MCF 10A (cell line): ENCODE data around the gene CES1. TPM values are rescaled to one million over a fixed set of nuclear protein-coding genes. Genes with fewer than 3 reads are reported as not detected.
"Not testable (repeated sequence)": the region's sequence is repeated elsewhere in the genome, so short reads cannot be mapped to it uniquely, and the experiment has no call there.

Experiments
- BruUV-seq: library from RNA; stranded (reverse); fragments of 400-500 nt; replicated peaks from 2 replicates; lab custom pipeline; 2021; lab: Mats Ljungman, UMichigan
- CTCF ChIA-PET: fragments of 300-600 bp; sonication (Branson Sonifier 250); formaldehyde crosslinking; extraction: SDS; loops from one replicate; lab custom pipeline; 2021; ENCODE audit warnings: antibody characterized with exemption, inconsistent platforms; lab: Yijun Ruan, JAX
- POLR2A ChIA-PET: fragments of 300-600, 350-650 bp; sonication (Branson Sonifier 250); formaldehyde crosslinking; extraction: SDS; loops from one replicate; lab custom pipeline; 2020; ENCODE audit warnings: antibody characterized with exemption, inconsistent platforms; lab: Yijun Ruan, JAX
- DNase-seq: peaks from one replicate; pipeline ENCODE4 v3.0.0-alpha.2; 2018; ENCODE audit not compliant: unreplicated experiment
- H3K27ac Mint-ChIP-seq: one replicate; pipeline ENCODE4 v1.8.0; 2022; ENCODE audit warnings: mild to moderate bottlenecking, low read depth, mixed read lengths; ENCODE audit not compliant: unreplicated experiment
- H3K27me3 Mint-ChIP-seq: one replicate; pipeline ENCODE4 v1.8.0; 2022; ENCODE audit warnings: mixed read lengths; ENCODE audit not compliant: insufficient read depth, unreplicated experiment
- H3K36me3 Mint-ChIP-seq: one replicate; pipeline ENCODE4 v1.8.0; 2022; ENCODE audit warnings: mild to moderate bottlenecking, moderate library complexity, mixed read lengths; ENCODE audit not compliant: insufficient read depth, unreplicated experiment
- H3K4me1 Mint-ChIP-seq: one replicate; pipeline ENCODE4 v1.8.0; 2022; ENCODE audit warnings: mixed read lengths; ENCODE audit not compliant: insufficient read depth, unreplicated experiment
- H3K4me3 Mint-ChIP-seq: one replicate; pipeline ENCODE4 v1.8.0; 2022; ENCODE audit warnings: mild to moderate bottlenecking, moderate library complexity, mixed read lengths; ENCODE audit not compliant: unreplicated experiment
- H3K9me3 Mint-ChIP-seq: one replicate; pipeline ENCODE4 v1.8.0; 2022; ENCODE audit warnings: mixed read lengths; ENCODE audit not compliant: unreplicated experiment
- CTCF ChIP-seq: fragments of 200-600 bp; IDR thresholded peaks from one replicate; pipeline ENCODE4 v1.8.0; 2022; ENCODE audit warnings: antibody characterized with exemption, mild to moderate bottlenecking; ENCODE audit not compliant: unreplicated experiment
- intact Hi-C: fragments of 100-400 bp; cut with micrococcal nuclease; formaldehyde crosslinking; loops from 2 replicates; pipeline ENCODE4 v1.14.1; 2022
- total RNA-seq: library from RNA; stranded (reverse); gene quantifications from 2 replicates; pipeline ENCODE4 v1.2.3, GENCODE V29; 2022

CES1 gene
- total RNA-seq, 1 experiment from 2014 or later, result not detected

- Mint-ChIP-seq H3K27me3 (peaks cover 34% of the 10 kb centered on the region), H3K27ac (no peak overlapping the region), H3K9me3 (no peaks in the 10 kb centered on the region), H3K4me1 (no peaks in the 10 kb centered on the region), H3K4me3 (no peak overlapping the region), H3K36me3 (no peaks in the 10 kb centered on the region)
- intact Hi-C loops, result no loop called here
- BruUV-seq, result no TSS peak
- ChIA-PET CTCF (no interaction called here), POLR2A (no interaction called here)
- no peak for TF ChIP-seq CTCF
- DNase-seq, result no peak
These were observed 28.4 kb upstream of the CES1 start for GRCh38 chr16:55861288-55861687.

- H3K4me3 Mint-ChIP-seq, POLR2A ChIA-PET, H3K4me1 Mint-ChIP-seq, H3K27ac Mint-ChIP-seq, DNase-seq, H3K9me3 Mint-ChIP-seq, BruUV-seq, H3K36me3 Mint-ChIP-seq: not testable (repeated sequence)
- H3K27me3 Mint-ChIP-seq, result peaks cover 54% of the 10 kb centered on the region
- CTCF ChIA-PET, result interaction anchor here (0.6 kb wide), 1 partner anchor 362 kb away, joined by 3 read pairs; no protein-coding TSS in a partner anchor
- intact Hi-C loops, result loop anchor here (10.0 kb wide), 1 partner anchor 457 kb away; no protein-coding TSS in a partner anchor
These were observed 24.8 kb upstream of the CES1 start for GRCh38 chr16:55857650-55858049.

- Mint-ChIP-seq H3K27ac (no peak overlapping the region), H3K9me3 (no peaks in the 10 kb centered on the region), H3K36me3 (no peaks in the 10 kb centered on the region), H3K4me1 (no peaks in the 10 kb centered on the region), H3K4me3 (no peak overlapping the region), H3K27me3 (peaks cover 48% of the 10 kb centered on the region)
- BruUV-seq, result no TSS peak
- no peak for DNase-seq
- TF ChIP-seq CTCF, result no peak
- intact Hi-C loops, result loop anchor here (10.0 kb wide), 1 partner anchor 458 kb away; no protein-coding TSS in a partner anchor
- CTCF ChIA-PET, result interaction anchor here (0.6 kb wide), 1 partner anchor 361 kb away, joined by 3 read pairs; no protein-coding TSS in a partner anchor
- POLR2A ChIA-PET, result no interaction called here
These were observed 24.1 kb upstream of the CES1 start for GRCh38 chr16:55856950-55857349.

GRCh38 chr16:55853114-55853513 is 20.2 kb upstream of the CES1 start:
- no peaks in the 10 kb centered on the region for H3K36me3 Mint-ChIP-seq
- BruUV-seq, result no TSS peak
- no peaks in the 10 kb centered on the region for H3K4me1 Mint-ChIP-seq
- peak; percentile 32 for DNase-seq
- H3K9me3 Mint-ChIP-seq, result no peaks in the 10 kb centered on the region
- no peak for TF ChIP-seq CTCF
- no peak overlapping the region for H3K4me3 Mint-ChIP-seq
- H3K27me3 Mint-ChIP-seq, result peaks cover 37% of the 10 kb centered on the region
- ChIA-PET POLR2A (no interaction called here), CTCF (interaction anchor here (0.6 kb wide), 1 partner anchor 18 kb away, joined by 3 read pairs; no protein-coding TSS in a partner anchor)
- intact Hi-C loops, result loop anchor here (10.0 kb wide), 1 partner anchor 462 kb away; no protein-coding TSS in a partner anchor
- H3K27ac Mint-ChIP-seq, result no peak overlapping the region
